ENCODE results near the gene CIDEB. TPM values are rescaled to one million over a fixed set of nuclear protein-coding genes. Genes with fewer than 3 reads are reported as not detected.

Gene CIDEB
- total and polyA plus RNA-seq, 2 of the 8 experiments (the other 6 are each of a cell fraction or from before 2014, with no cell fraction given), result 0.11 TPM; not detected in 1

GRCh38 chr14:24348186-24348585, 40.4 kb upstream of the CIDEB start:
- Histone ChIP-seq H3K79me1 (ENCODE audit: low read depth, low read length) (no peaks in the 10 kb centered on the region), H4K5ac (ENCODE audit: insufficient read length, low read depth, low read length) (no peak overlapping the region), H3K56ac (replicated peaks; ENCODE audit: insufficient read length, low read depth, low read length) (no peak overlapping the region), H3K23me2 (ENCODE audit: low read depth, low read length) (0 out of 2 replicates have a peak, but pooled peaks cover 2% of the 10 kb centered on the region), H3K4me1 (replicated peaks in 1 of 4; ENCODE audit: control insufficient read depth in 3 of 4, insufficient read depth in 4 of 4, low read length in 3 of 4) (no peaks in the 10 kb centered on the region), H3K27me3 (replicated peaks in 1 of 4; ENCODE audit: control insufficient read depth in 3 of 4, extremely low read depth in 1 of 4, insufficient read depth in 3 of 4, low read length in 3 of 4) (peaks cover 0 to 11% (median 8%) of the 10 kb centered on the region in 4 experiments; a peak in 5 of 7 replicates), H2AK5ac (ENCODE audit: low read depth, low read length) (no peak overlapping the region), H3K27ac (ENCODE audit: low read depth, low read length) (no peak overlapping the region), H3K4ac (replicated peaks; ENCODE audit: insufficient read length, low read depth, low read length) (no peak overlapping the region), H3K36me3 (ENCODE audit: control insufficient read depth in 2 of 4, insufficient read depth in 4 of 4, low read length in 3 of 4) (no peaks in the 10 kb centered on the region), H3K9ac (replicated peaks in 1 of 4; ENCODE audit: extremely low read depth in 1 of 4, low read depth in 3 of 4, low read length in 3 of 4) (no peak overlapping the region), H4K20me1 (replicated peaks in 1 of 2; ENCODE audit: control insufficient read depth in 1 of 2, insufficient read depth in 2 of 2, low read length in 2 of 2) (peaks cover 0 to 2% of the 10 kb centered on the region in 2 experiments), H4K8ac (ENCODE audit: extremely low read depth, insufficient read depth, low read length) (no peak overlapping the region), H2BK12ac (ENCODE audit: low read depth, low read length) (no peak overlapping the region), H3K18ac (ENCODE audit: extremely low read depth, low read length) (no peak overlapping the region), H2BK15ac (ENCODE audit: low read length) (no peak overlapping the region), H2AFZ (ENCODE audit: low read length) (no peak overlapping the region), H3K4me3 (ENCODE audit: extremely low read depth in 1 of 4, insufficient read depth in 2 of 4, low read depth in 3 of 4, low read length in 4 of 4) (no peak overlapping the region), H2BK5ac (ENCODE audit: low read depth, low read length) (no peak overlapping the region), H3K23ac (ENCODE audit: insufficient read length) (no peak overlapping the region), H2BK120ac (replicated peaks; ENCODE audit: low read depth, low read length) (no peak overlapping the region), H3K4me2 (ENCODE audit: insufficient read depth in 1 of 2, low read depth in 2 of 2, low read length in 2 of 2) (no peak overlapping the region), H3K14ac (ENCODE audit: insufficient read length) (no peak overlapping the region), H3K9me3 (ENCODE audit: insufficient read depth in 2 of 2, low read depth in 1 of 2, low read length in 1 of 2) (no peaks in the 10 kb centered on the region), H4K91ac (replicated peaks; ENCODE audit: insufficient read length, low read length) (no peak overlapping the region), H3K79me2 (ENCODE audit: control insufficient read depth in 1 of 2, insufficient read depth in 2 of 2, low read length in 2 of 2) (no peaks in the 10 kb centered on the region), H2BK20ac (ENCODE audit: low read length) (no peak overlapping the region)
- 90% methylated on average over 2 of the region's 2 CpGs; no CpG with 5 or more reads in 1 of the 2 experiments for WGBS, 2 experiments (ENCODE audit: extremely low coverage in 1 of 2, insufficient coverage in 1 of 2, insufficient read length in 1 of 2, insufficient replicate concordance in 2 of 2, low coverage in 1 of 2, low lambda C conversion rate in 2 of 2, missing lambda C conversion rate in 1 of 2)
- ChIA-PET POLR2A (ENCODE audit: partially characterized antibody) (interaction anchor here (0.6 to 1.0 kb wide), 2 partner anchors 89 to 133 kb away, joined by 3 to 4 read pairs; no protein-coding TSS in a partner anchor), CTCF (ENCODE audit: partially characterized antibody) (interaction anchor here (0.6 to 4.4 kb wide), 17 partner anchors 9 to 88 kb away, joined by 3 to 33 read pairs (median 4); partner anchors contain the start of genes ADCY4, CIDEB, NYNRIN and RIPK3)
- TF ChIP-seq JUND (IDR thresholded peaks at IDR 0.05; ENCODE audit: low read length) (no peak), FOSL1 (IDR thresholded peaks at IDR 0.05; ENCODE audit: insufficient read depth, low read depth, low read length) (no peak), RBBP5 (IDR thresholded peaks at IDR 0.05; ENCODE audit: borderline replicate concordance, low read depth, low read length) (no peak)
- FAIRE-seq (no peak), DNase-seq (ENCODE audit: low read depth in 1 of 2, low spot score in 2 of 2) (no peak)
